DOHH2 (cell line): ENCODE data around the gene FGF16.
A peak's percentile ranks its signal among the peaks of the same experiment; 100 is the strongest.

Experiments
- H3F3A ChIP-seq: fragments of 200-600 bp; sonication (generic), shearing (Covaris generic); 2 replicates; pipeline ENCODE4 v1.6.0; 2016; ENCODE audit warnings: antibody characterized with exemption, mild to moderate bottlenecking; ENCODE audit not compliant: control insufficient read depth, insufficient read depth
- H3K27ac ChIP-seq: fragments of 200-600 bp; sonication (generic); 2 replicates; pipeline ENCODE4 v1.5.1; 2014; ENCODE audit warnings: low read depth, mild to moderate bottlenecking, low read length, moderate library complexity
- H3K27me3 ChIP-seq: fragments of 200-600 bp; sonication (generic); 2 replicates; pipeline ENCODE4 v1.6.1; 2014; ENCODE audit warnings: mild to moderate bottlenecking, low read length, mixed read lengths; ENCODE audit not compliant: control insufficient read depth
- H3K36me3 ChIP-seq: fragments of 200-600 bp; sonication (generic); 2 replicates; pipeline ENCODE4 v1.6.1; 2014; ENCODE audit warnings: mild to moderate bottlenecking, low read length, moderate library complexity, mixed read lengths; ENCODE audit not compliant: control insufficient read depth
- H3K4me1 ChIP-seq: fragments of 200-600 bp; sonication (generic); 2 replicates; pipeline ENCODE4 v1.6.1; 2014; ENCODE audit warnings: mild to moderate bottlenecking, low read length, mixed read lengths; ENCODE audit not compliant: control insufficient read depth
- H3K4me2 ChIP-seq: fragments of 200-600 bp; sonication (generic); 2 replicates; pipeline ENCODE4 v1.6.0; 2014; ENCODE audit warnings: mild to moderate bottlenecking, low read length, moderate library complexity
- H3K4me3 ChIP-seq: fragments of 200-600 bp; sonication (generic); 2 replicates; pipeline ENCODE4 v1.5.1; 2014; ENCODE audit warnings: mild to moderate bottlenecking, low read length, mixed read lengths
- H3K79me2 ChIP-seq: fragments of 200-600 bp; sonication (generic); 2 replicates; pipeline ENCODE4 v1.6.1; 2014; ENCODE audit warnings: mild to moderate bottlenecking, low read length, mixed read lengths; ENCODE audit not compliant: control insufficient read depth
- H3K9me2 ChIP-seq: fragments of 200-600 bp; sonication (generic); replicated peaks from 2 replicates; pipeline ENCODE4 v1.6.1; 2014; ENCODE audit warnings: mild to moderate bottlenecking, low read length, mixed read lengths; ENCODE audit not compliant: control insufficient read depth
- H3K9me3 ChIP-seq: fragments of 200-600 bp; sonication (generic); 2 replicates; pipeline ENCODE4 v1.6.1; 2014; ENCODE audit warnings: antibody characterized with exemption, low read length, mixed read lengths; ENCODE audit not compliant: control insufficient read depth, insufficient read depth
- H4K20me1 ChIP-seq: fragments of 200-600 bp; sonication (generic); 2 replicates; pipeline ENCODE4 v1.6.0; 2014; ENCODE audit warnings: low read depth, mild to moderate bottlenecking, antibody characterized with exemption, low read length, moderate library complexity; ENCODE audit not compliant: control insufficient read depth, insufficient read depth
- EZH2phosphoT487 ChIP-seq: fragments of 200-600 bp; sonication (generic); IDR thresholded peaks from 2 replicates; pipeline ENCODE4 v1.6.1; 2017; ENCODE audit warnings: borderline replicate concordance, mild to moderate bottlenecking, antibody characterized with exemption, low read length, moderate library complexity, mixed read lengths
- TF ChIP-seq, protein P1 (sequence below): fragments of 200-600 bp; sonication (generic); IDR thresholded peaks from one replicate; pipeline ENCODE4 v1.5.1; 2014; ENCODE audit warnings: antibody characterized with exemption, mild to moderate bottlenecking, low read depth, low read length; ENCODE audit not compliant: poor library complexity, severe bottlenecking

Gene FGF16

DNA sequence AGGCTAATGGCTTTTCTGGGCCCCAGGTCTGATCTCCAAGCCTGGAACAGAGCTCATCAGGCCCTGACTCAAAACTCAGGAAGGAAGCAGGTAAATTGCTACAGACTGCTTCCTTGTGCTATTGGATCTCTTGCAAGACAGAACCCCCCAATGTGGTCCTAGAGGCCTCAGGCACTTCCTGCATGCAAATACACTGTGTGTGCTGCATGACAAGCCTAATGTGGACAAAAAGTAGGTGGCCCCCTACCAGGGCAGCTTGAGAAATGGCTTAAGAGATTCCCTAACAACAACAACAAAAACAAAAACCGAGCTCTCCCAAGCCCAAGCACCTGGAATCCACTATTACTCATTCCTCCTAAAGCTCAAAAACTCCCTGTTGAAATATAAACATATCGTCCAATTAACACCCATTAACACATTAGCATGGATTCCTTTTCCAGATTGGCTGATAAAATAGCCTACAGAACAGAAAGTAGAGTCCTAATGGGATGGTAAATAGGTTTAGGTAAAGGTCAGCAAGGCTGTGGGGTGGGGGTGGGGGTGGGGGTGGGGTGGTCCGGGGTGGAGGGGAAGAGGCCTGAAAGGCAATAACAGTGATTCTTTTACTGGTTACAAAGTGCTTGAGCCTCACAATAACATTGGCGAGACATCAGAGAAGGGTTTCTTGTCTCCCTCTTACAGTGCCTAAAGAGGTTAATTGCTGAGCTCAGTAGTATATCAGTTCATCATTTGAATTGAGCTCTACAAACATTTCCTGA, 24.1 kb upstream of the FGF16 start:
- Histone ChIP-seq H3K9me2 (no peaks in the 10 kb centered on the region), H3K4me3 (no peak overlapping the region), H3K36me3 (no peaks in the 10 kb centered on the region), H3K27me3 (no peaks in the 10 kb centered on the region), H3K4me2 (peak overlapping the region; percentile 33), H3K9me3 (no peaks in the 10 kb centered on the region), H3K4me1 (peaks cover 11% of the 10 kb centered on the region), H3F3A (no peaks in the 10 kb centered on the region), H3K79me2 (no peaks in the 10 kb centered on the region), H4K20me1 (no peaks in the 10 kb centered on the region), H3K27ac (no peak overlapping the region)
- no peak for TF ChIP-seq EZH2phosphoT487
- TF ChIP-seq, protein P1, sequence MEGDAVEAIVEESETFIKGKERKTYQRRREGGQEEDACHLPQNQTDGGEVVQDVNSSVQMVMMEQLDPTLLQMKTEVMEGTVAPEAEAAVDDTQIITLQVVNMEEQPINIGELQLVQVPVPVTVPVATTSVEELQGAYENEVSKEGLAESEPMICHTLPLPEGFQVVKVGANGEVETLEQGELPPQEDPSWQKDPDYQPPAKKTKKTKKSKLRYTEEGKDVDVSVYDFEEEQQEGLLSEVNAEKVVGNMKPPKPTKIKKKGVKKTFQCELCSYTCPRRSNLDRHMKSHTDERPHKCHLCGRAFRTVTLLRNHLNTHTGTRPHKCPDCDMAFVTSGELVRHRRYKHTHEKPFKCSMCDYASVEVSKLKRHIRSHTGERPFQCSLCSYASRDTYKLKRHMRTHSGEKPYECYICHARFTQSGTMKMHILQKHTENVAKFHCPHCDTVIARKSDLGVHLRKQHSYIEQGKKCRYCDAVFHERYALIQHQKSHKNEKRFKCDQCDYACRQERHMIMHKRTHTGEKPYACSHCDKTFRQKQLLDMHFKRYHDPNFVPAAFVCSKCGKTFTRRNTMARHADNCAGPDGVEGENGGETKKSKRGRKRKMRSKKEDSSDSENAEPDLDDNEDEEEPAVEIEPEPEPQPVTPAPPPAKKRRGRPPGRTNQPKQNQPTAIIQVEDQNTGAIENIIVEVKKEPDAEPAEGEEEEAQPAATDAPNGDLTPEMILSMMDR: no peak

DNA sequence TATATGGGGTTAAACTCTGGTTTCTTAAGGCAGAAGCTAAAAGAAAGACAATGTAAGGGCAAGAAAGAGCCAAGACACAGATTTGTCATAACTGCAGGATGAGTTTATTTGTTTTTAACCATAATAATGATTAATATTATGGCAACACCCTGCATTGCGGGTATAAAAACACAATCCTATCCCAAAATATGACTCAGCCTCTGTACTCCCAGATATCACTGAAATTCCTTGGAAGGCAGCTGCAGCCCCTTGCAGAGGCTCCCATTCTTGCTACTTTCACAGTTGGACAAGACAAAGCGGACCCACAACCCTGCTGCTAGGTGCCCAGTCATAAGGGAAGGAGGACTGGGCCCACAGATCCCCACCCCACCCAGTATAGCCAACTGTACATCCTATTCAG, 20.4 kb upstream of the FGF16 start:
- Histone ChIP-seq H3K4me1 (peaks cover 11% of the 10 kb centered on the region), H3K4me3 (no peak overlapping the region), H3K9me3 (no peaks in the 10 kb centered on the region), H3K27ac (no peak overlapping the region), H3K9me2 (no peaks in the 10 kb centered on the region), H3K79me2 (no peaks in the 10 kb centered on the region), H3F3A (no peaks in the 10 kb centered on the region), H3K27me3 (no peaks in the 10 kb centered on the region), H3K36me3 (no peaks in the 10 kb centered on the region), H4K20me1 (no peaks in the 10 kb centered on the region), H3K4me2 (no peak overlapping the region)
- TF ChIP-seq EZH2phosphoT487: no peak
- TF ChIP-seq, protein P1: no peak

DNA sequence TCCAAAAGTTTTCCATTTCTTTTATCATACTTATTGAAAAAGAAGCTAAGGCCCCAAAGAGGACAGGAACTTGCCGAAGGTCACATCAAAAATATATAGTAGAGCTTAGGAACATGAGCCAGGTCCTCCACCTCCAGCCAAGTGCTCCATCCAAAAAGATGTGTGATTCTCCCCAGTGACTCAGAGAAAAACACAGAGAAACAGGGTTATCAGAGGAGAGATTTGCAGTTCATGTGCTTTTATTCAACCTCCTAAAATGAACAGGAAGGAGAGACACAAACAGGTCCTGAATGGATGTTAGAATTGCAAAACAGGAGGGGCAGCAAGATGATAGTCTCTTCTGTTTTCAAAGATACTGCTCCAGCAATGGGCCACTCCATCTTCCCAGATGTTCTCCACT, 19.6 kb upstream of the FGF16 start:
- H3K36me3 ChIP-seq: no peaks in the 10 kb centered on the region
- H4K20me1 ChIP-seq: no peaks in the 10 kb centered on the region
- no peaks in the 10 kb centered on the region for H3K27me3 ChIP-seq
- H3K79me2 ChIP-seq: no peaks in the 10 kb centered on the region
- H3K9me2 ChIP-seq: no peaks in the 10 kb centered on the region
- no peaks in the 10 kb centered on the region for H3F3A ChIP-seq
- no peak overlapping the region for H3K4me2 ChIP-seq
- TF ChIP-seq, protein P1: no peak
- TF ChIP-seq EZH2phosphoT487: no peak
- H3K4me3 ChIP-seq: no peak overlapping the region
- no peak overlapping the region for H3K27ac ChIP-seq
- H3K4me1 ChIP-seq: peaks cover 5% of the 10 kb centered on the region
- no peaks in the 10 kb centered on the region for H3K9me3 ChIP-seq
